Measurements from ENCODE around the gene EMILIN3. TPM values are rescaled to one million over a fixed set of nuclear protein-coding genes. Genes with fewer than 3 reads are reported as not detected.

The EMILIN3 gene
- total and polyA plus RNA-seq, 2 experiments from 2014 or later: 2.8 to 9.5 TPM

DNA sequence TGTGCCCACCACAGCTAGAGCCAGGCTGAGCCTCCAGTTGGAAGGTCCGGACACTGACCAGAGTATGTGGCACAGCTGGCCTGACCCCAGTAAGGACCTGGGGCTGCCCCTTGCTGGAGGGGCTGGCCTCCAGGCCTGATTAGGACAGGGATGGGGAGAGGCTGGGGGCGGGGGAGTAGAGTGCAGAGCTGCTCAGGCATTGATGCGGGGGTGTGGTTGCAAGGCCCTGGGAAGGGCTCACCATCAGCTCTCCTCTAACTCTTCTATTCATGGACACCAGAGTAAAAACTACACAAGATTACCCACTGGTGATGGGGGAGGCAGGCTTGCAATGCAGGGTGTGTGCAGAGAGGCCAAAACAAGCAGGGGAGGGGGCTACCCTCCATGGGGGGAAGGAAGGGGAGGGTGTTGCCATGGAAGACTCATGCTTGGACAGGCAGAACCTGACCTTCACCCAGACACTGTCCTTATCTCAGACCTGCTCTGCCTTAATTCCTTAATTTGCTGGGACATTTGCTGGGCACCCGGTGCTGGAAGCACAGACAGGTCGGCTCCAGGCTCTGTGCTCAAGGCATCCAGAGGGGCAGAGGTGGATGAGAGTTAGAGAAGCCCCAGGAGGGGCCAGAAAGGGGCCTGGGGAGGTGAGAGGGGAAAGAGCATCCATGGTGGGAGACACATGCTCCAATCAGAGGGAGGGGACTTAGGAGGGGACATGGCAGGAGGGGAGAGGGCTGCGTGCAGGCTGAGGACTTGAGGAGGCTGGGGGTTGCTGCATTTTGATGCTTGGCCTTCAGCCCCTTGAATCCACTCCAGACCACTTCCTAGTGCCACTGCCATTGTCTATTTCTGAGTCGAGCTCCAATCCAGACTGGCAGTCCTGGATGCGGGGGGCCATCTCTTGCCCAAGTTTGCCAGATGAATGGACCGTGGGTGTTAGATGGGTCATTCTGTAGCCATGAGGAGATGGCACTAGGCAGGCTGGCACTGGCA, 7.6 kb upstream of the EMILIN3 start:
- no peak overlapping the region for H3K4me3 ChIP-seq
- TF ChIP-seq EZH2 (IDR thresholded peaks at IDR 0.05; ENCODE audit: borderline replicate concordance) (no peak), EZH2phosphoT487 (IDR thresholded peaks at IDR 0.05; ENCODE audit: low read depth, severe bottlenecking, unreplicated experiment) (no peak), CTCF (IDR thresholded peaks at IDR 0.05; ENCODE audit: poor library complexity) (no peak)

DNA sequence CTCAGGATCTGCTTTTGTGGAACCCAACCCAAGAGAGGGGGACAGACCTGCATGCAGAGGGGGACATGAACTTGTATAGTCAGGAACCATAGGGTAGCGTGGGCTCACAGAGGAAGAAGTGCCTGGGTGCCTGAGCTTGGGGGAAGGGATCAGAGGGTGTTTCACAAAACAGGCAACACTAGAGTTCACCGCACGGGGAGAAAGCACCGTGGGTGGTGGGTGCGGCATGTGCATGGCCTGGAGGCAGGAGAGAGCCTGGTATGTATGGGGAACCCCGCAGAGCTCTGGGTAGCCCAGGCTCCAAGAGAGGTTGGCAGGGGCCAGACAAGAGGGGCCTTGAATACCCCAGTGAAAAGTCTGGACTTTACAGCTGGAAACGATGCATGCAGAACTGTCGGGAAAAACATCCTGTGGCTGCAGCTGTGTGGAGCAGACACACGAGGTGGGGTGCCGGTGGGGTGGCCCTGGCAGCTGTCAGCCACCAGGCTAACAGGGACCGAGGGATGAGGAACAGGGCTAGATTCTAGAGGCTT, 6.7 kb upstream of the EMILIN3 start:
- Histone ChIP-seq H3K4me1 (ENCODE audit: insufficient read depth) (no peaks in the 10 kb centered on the region), H3K79me2 (no peaks in the 10 kb centered on the region), H3K4me2 (no peak overlapping the region), H3K9me3 (ENCODE audit: low read depth) (no peaks in the 10 kb centered on the region), H2AFZ (no peak overlapping the region), H3K4me3 (no peak overlapping the region), H3K27ac (no peak overlapping the region), H3K36me3 (replicated peaks; ENCODE audit: insufficient read depth, low read depth) (no peaks in the 10 kb centered on the region), H3K27me3 (no peaks in the 10 kb centered on the region), H4K20me1 (ENCODE audit: insufficient read depth, poor library complexity, severe bottlenecking) (no peaks in the 10 kb centered on the region), H3K9me2 (replicated peaks; ENCODE audit: insufficient read depth) (no peaks in the 10 kb centered on the region)
- TF ChIP-seq EZH2 (IDR thresholded peaks at IDR 0.05; ENCODE audit: borderline replicate concordance) (no peak), CTCF (IDR thresholded peaks at IDR 0.05; ENCODE audit: poor library complexity) (no peak), EZH2phosphoT487 (IDR thresholded peaks at IDR 0.05; ENCODE audit: low read depth, severe bottlenecking, unreplicated experiment) (no peak)
- DNase-seq (ENCODE audit: low spot score): no peak
- 82% methylated on average over 11 of the region's 11 CpGs for WGBS (ENCODE audit: low lambda C conversion rate, missing lambda C conversion rate)

More for the DNA sequence above, 7.6 kb upstream of the EMILIN3 start:
- Histone ChIP-seq H2AFZ (no peak overlapping the region), H3K79me2 (no peaks in the 10 kb centered on the region), H3K36me3 (replicated peaks; ENCODE audit: insufficient read depth, low read depth) (no peaks in the 10 kb centered on the region), H4K20me1 (ENCODE audit: insufficient read depth, poor library complexity, severe bottlenecking) (no peaks in the 10 kb centered on the region), H3K27me3 (peaks cover under 1% of the 10 kb centered on the region), H3K9me3 (ENCODE audit: low read depth) (no peaks in the 10 kb centered on the region), H3K4me1 (ENCODE audit: insufficient read depth) (no peaks in the 10 kb centered on the region), H3K27ac (no peak overlapping the region), H3K9me2 (replicated peaks; ENCODE audit: insufficient read depth) (no peaks in the 10 kb centered on the region), H3K4me2 (no peak overlapping the region)
- WGBS (ENCODE audit: low lambda C conversion rate, missing lambda C conversion rate): 81% methylated on average over 9 of the region's 9 CpGs
- DNase-seq (ENCODE audit: low spot score): no peak

DNA sequence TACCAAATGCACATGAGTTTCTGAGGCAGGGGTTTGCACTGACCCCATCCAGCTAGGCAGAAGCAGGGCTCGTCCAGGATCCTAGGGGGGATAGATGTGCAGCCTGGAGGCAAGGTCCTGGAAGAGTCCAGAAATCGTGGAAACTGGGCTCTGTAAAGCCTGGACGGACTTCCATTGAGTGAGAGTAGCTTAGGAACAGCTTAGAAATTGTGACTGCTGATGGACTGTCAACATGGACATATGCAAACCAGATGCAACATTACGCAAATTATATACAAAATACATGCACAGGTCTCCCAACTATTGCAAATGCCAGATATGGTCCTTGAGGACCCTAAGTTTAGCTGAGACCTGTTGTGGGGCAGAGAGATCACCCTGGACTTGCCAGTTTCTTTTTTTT, 4.8 kb upstream of the EMILIN3 start:
- no peaks in the 10 kb centered on the region for H3K9me2 ChIP-seq (replicated peaks; ENCODE audit: insufficient read depth)
- no peak for DNase-seq (ENCODE audit: low spot score)
- H3K4me1 ChIP-seq (ENCODE audit: insufficient read depth): no peaks in the 10 kb centered on the region
- no peaks in the 10 kb centered on the region for H3K9me3 ChIP-seq (ENCODE audit: low read depth)
- no peaks in the 10 kb centered on the region for H3K36me3 ChIP-seq (replicated peaks; ENCODE audit: insufficient read depth, low read depth)
- TF ChIP-seq EZH2 (IDR thresholded peaks at IDR 0.05; ENCODE audit: borderline replicate concordance) (no peak), EZH2phosphoT487 (IDR thresholded peaks at IDR 0.05; ENCODE audit: low read depth, severe bottlenecking, unreplicated experiment) (no peak)
- no peak overlapping the region for H3K4me3 ChIP-seq
- H3K4me2 ChIP-seq: no peak overlapping the region
- H3K79me2 ChIP-seq: no peaks in the 10 kb centered on the region
- WGBS (ENCODE audit: low lambda C conversion rate, missing lambda C conversion rate): 83% methylated on average over 4 of the region's 4 CpGs
- no peak overlapping the region for H3K27ac ChIP-seq
- H4K20me1 ChIP-seq (ENCODE audit: insufficient read depth, poor library complexity, severe bottlenecking): no peaks in the 10 kb centered on the region
- H2AFZ ChIP-seq: no peak overlapping the region
- peaks cover 16% of the 10 kb centered on the region for H3K27me3 ChIP-seq

DNA sequence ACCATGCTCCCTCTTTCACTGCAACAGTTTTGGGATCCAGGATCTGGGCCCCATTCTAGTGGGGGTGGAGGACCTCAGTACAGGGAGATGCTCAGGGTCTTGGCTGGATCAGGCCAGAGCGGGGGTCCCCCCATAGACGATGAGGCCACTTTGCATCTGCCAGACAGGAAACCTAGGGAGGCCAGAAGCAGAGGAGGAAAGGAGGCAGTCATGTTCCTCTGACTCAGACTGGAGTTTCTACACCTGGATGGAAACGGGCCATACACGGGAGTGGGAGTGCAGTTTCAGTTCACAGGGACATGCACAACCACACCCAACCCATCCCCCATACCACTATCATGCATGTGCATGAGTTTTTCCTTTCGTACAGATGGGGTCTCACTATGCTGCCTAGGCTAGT, 3.6 kb upstream of the EMILIN3 start:
- Histone ChIP-seq H2AFZ (no peak overlapping the region), H4K20me1 (ENCODE audit: insufficient read depth, poor library complexity, severe bottlenecking) (no peaks in the 10 kb centered on the region), H3K4me2 (no peak overlapping the region), H3K9me3 (ENCODE audit: low read depth) (no peaks in the 10 kb centered on the region), H3K27ac (no peak overlapping the region), H3K36me3 (replicated peaks; ENCODE audit: insufficient read depth, low read depth) (no peaks in the 10 kb centered on the region), H3K4me1 (ENCODE audit: insufficient read depth) (no peaks in the 10 kb centered on the region), H3K27me3 (peaks cover 25% of the 10 kb centered on the region), H3K9me2 (replicated peaks; ENCODE audit: insufficient read depth) (no peaks in the 10 kb centered on the region), H3K4me3 (no peak overlapping the region), H3K79me2 (no peaks in the 10 kb centered on the region)
- TF ChIP-seq EZH2phosphoT487 (IDR thresholded peaks at IDR 0.05; ENCODE audit: low read depth, severe bottlenecking, unreplicated experiment) (no peak), CTCF (IDR thresholded peaks at IDR 0.05; ENCODE audit: poor library complexity) (no peak), EZH2 (IDR thresholded peaks at IDR 0.05; ENCODE audit: borderline replicate concordance) (no peak)
- no peak for DNase-seq (ENCODE audit: low spot score)
- WGBS (ENCODE audit: low lambda C conversion rate, missing lambda C conversion rate): 93% methylated on average over 5 of the region's 5 CpGs
